Measurements from ENCODE around the gene IRF2BP1.
"Not testable (repeated sequence)": the region's sequence is repeated elsewhere in the genome, so short reads cannot be mapped to it uniquely, and the experiment has no call there.

The IRF2BP1 gene

GRCh38 chr19:45881082-45881908 lies 4.6 kb downstream of the IRF2BP1 start:
- DNase-seq = peak; percentile 30

- no peak for DNase-seq
Measured at GRCh38 chr19:45879971-45880370, 6.0 kb downstream of the IRF2BP1 start.

- DNase-seq = no peak
Measured at GRCh38 chr19:45879055-45879454, 6.9 kb downstream of the IRF2BP1 start.

GRCh38 chr19:45878043-45878794 lies 7.7 kb downstream of the IRF2BP1 start:
- DNase-seq = no peak

- DNase-seq = peak; percentile 36
Measured at GRCh38 chr19:45876411-45877197, 9.3 kb downstream of the IRF2BP1 start.

- peak; percentile 47 for DNase-seq
Measured at GRCh38 chr19:45876161-45876410, 9.9 kb downstream of the IRF2BP1 start.

GRCh38 chr19:45874620-45874966 lies 11.3 kb downstream of the IRF2BP1 start:
- no peak for DNase-seq

- no peak for DNase-seq
Measured at GRCh38 chr19:45873219-45873772, 12.6 kb downstream of the IRF2BP1 start.

GRCh38 chr19:45872095-45872919 lies 13.6 kb downstream of the IRF2BP1 start:
- DNase-seq = no peak

GRCh38 chr19:45870798-45871197 lies 15.1 kb downstream of the IRF2BP1 start:
- DNase-seq = no peak

- DNase-seq = not testable (repeated sequence)
Measured at GRCh38 chr19:45867241-45867640, 18.7 kb downstream of the IRF2BP1 start.

GRCh38 chr19:45866400-45867176 lies 19.4 kb downstream of the IRF2BP1 start:
- no peak for DNase-seq

- DNase-seq = no peak
Measured at GRCh38 chr19:45865269-45865948, 20.5 kb downstream of the IRF2BP1 start.

GRCh38 chr19:45864629-45865082 lies 21.3 kb downstream of the IRF2BP1 start:
- DNase-seq = no peak

- DNase-seq = peak; percentile 77
Measured at GRCh38 chr19:45863840-45864628, 21.9 kb downstream of the IRF2BP1 start, which contains the start of gene FOXA3. Gene FOXA3 (plus strand): TSS chr19:45864326. CDS start chr19:45864457, 131 bp downstream.

- DNase-seq = no peak
Measured at GRCh38 chr19:45863335-45863839, 22.6 kb downstream of the IRF2BP1 start.

GRCh38 chr19:45862564-45863334 lies 23.2 kb downstream of the IRF2BP1 start, which contains the start of gene SYMPK:
Gene SYMPK (minus strand): TSS chr19:45863147. CDS start chr19:45854495, 8,652 bp downstream.
- peak; percentile 100 for DNase-seq

- DNase-seq = no peak
Measured at GRCh38 chr19:45862271-45862563, 23.7 kb downstream of the IRF2BP1 start.

Data from activated CD4-positive, alpha-beta T cell treated with anti-CD3 and anti-CD28 coated beads, Interleukin-2, Interleukin-6, amounts not matched to agents 100 ng/mL and 50 ng/mL, durations not matched to agents 16 hours and 8 hours (primary cell).